ENCODE measurements around the gene ZNF155. TPM values are rescaled to one million over a fixed set of nuclear protein-coding genes. Genes with fewer than 3 reads are reported as not detected.

The ZNF155 gene
- total and polyA plus RNA-seq, 4 donors: 1.7 to 5.5 (median 2.9) TPM

GRCh38 chr19:43934985-43935708 lies 48.8 kb upstream of the ZNF155 start, which contains the start of gene ZNF45:
TSS of gene ZNF45 (minus strand) at chr19:43935282. CDS start at chr19:43922185, 13,097 bp downstream.
- peak within 1 kb of the TSS; percentile 56 to 89 for H3K9ac ChIP-seq (ENCODE audit: low read depth in 1 of 2, low read length in 2 of 2)
- under 1% methylated on average over 42 of the region's 42 CpGs for WGBS
- H3K4me1 ChIP-seq (ENCODE audit: control insufficient read depth in 4 of 4, insufficient read depth in 4 of 4, low read length in 3 of 4): peaks cover 3 to 14% (median 11%) of the 10 kb centered on the region in 4 donors

More at GRCh38 chr19:43934985-43935708, 48.8 kb upstream of the ZNF155 start, which contains the start of gene ZNF45:
- Histone ChIP-seq H3K27me3 (ENCODE audit: control insufficient read depth in 4 of 4, insufficient read depth in 4 of 4, low read length in 3 of 4) (no peaks in the 10 kb centered on the region), H3K36me3 (ENCODE audit: control insufficient read depth in 4 of 4, insufficient read depth in 3 of 4, low read depth in 1 of 4, low read length in 3 of 4) (peaks cover 1 to 22% (median 19%) of the 10 kb centered on the region in 4 donors), H3K4me3 (ENCODE audit: low read depth in 1 of 3, low read length in 3 of 3) (peak within 1 kb of the TSS; percentile 70 to 97 (median 85)), H3K9me3 (ENCODE audit: control insufficient read depth in 4 of 4, low read length in 3 of 4) (peaks cover 5 to 15% (median 10%) of the 10 kb centered on the region in 4 donors), H3K27ac (ENCODE audit: low read depth in 1 of 2, low read length in 2 of 2) (peak within 1 kb of the TSS; percentile 61 to 89)
- TF ChIP-seq TAF1 (conservative IDR thresholded peaks at IDR 0.05) (peak; percentile 56), ZBTB33 (IDR thresholded peaks at IDR 0.05) (no peak), RAD21 (IDR thresholded peaks at IDR 0.05) (peak in 1 of 2 donors; percentile 4), FOXA1 (IDR thresholded peaks at IDR 0.05) (no peak), FOXA2 (IDR thresholded peaks at IDR 0.05) (no peak), EGR1 (IDR thresholded peaks at IDR 0.05; ENCODE audit: low read depth in 2 of 2) (peak; percentile 15 to 64), ATF3 (IDR thresholded peaks at IDR 0.05) (no peak), MAX (IDR thresholded peaks at IDR 0.05) (peak; percentile 45), RXRA (IDR thresholded peaks at IDR 0.05) (peak; percentile 12 to 22), CTCF (IDR thresholded peaks at IDR 0.05; ENCODE audit: low read depth, low read length, missing input control) (no peak), YY1 (IDR thresholded peaks at IDR 0.05) (peak; percentile 74), REST (IDR thresholded peaks at IDR 0.05) (no peak), HNF4G (IDR thresholded peaks at IDR 0.05) (no peak), GABPA (IDR thresholded peaks at IDR 0.05 in 1 of 2, conservative IDR thresholded peaks at IDR 0.05 in 1 of 2) (peak; percentile 92 to 97), JUND (IDR thresholded peaks at IDR 0.05) (no peak), HNF4A (conservative IDR thresholded peaks at IDR 0.05) (peak in 1 of 2 donors; percentile 17), SP1 (IDR thresholded peaks at IDR 0.05) (peak; percentile 13), NR2F2 (IDR thresholded peaks at IDR 0.05) (no peak)
- DNase-seq (ENCODE audit: low spot score): peak; percentile 86

Data from liver (tissue), 9 donors.